Measurements from ENCODE around the gene B4GALT6. TPM values are rescaled to one million over a fixed set of nuclear protein-coding genes. Genes with fewer than 3 reads are reported as not detected.

B4GALT6 gene
- total RNA-seq, 1 donor from 2014 or later: 0.32 TPM

DNA sequence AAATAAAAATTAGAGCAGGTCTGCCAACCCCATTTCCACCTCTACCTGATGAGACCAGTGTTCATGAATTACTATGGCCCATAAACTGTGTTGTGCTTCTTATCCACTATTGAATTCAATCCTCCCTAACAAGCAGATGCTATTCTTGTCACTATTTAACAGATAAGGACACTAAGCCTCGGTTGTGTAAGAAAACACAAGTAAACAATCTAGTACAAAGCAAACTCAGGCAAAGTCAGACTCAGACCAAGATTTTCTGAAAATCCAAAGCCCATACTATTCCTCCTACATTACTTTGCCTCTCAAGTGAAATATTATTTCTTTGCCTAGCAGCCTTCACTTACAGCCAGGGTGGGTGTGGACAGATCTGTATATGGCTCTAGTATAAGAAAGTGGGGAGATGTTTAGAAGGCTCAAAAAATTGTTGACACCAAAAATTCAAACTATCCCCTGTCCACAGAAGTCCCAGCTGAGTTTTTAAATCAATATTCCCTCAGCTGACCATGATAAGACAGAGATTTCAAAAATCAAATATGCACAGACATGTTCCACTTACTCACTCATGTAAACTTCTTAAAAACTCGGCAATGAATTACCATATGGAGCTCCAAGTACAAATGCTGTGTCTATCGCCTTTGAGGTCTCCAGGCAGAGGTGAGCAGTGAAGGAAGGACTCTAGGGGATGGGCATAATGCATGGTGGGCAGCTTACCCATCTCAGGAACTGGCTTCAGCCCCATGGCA lies 108.7 kb downstream of the B4GALT6 start:
- Histone ChIP-seq H3K27me3 (no peaks in the 10 kb centered on the region), H3K4me1 (no peaks in the 10 kb centered on the region), H3K9me3 (no peaks in the 10 kb centered on the region), H3K36me3 (no peaks in the 10 kb centered on the region), H3K27ac (no peak overlapping the region), H3K4me3 (no peak overlapping the region)
- TF ChIP-seq, protein P1, sequence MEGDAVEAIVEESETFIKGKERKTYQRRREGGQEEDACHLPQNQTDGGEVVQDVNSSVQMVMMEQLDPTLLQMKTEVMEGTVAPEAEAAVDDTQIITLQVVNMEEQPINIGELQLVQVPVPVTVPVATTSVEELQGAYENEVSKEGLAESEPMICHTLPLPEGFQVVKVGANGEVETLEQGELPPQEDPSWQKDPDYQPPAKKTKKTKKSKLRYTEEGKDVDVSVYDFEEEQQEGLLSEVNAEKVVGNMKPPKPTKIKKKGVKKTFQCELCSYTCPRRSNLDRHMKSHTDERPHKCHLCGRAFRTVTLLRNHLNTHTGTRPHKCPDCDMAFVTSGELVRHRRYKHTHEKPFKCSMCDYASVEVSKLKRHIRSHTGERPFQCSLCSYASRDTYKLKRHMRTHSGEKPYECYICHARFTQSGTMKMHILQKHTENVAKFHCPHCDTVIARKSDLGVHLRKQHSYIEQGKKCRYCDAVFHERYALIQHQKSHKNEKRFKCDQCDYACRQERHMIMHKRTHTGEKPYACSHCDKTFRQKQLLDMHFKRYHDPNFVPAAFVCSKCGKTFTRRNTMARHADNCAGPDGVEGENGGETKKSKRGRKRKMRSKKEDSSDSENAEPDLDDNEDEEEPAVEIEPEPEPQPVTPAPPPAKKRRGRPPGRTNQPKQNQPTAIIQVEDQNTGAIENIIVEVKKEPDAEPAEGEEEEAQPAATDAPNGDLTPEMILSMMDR (IDR thresholded peaks at IDR 0.05): no peak
- intact Hi-C loops (cut with DNase I): no loop called here
- DNase-seq (ENCODE audit: low spot score in 2 of 2): no peak

DNA sequence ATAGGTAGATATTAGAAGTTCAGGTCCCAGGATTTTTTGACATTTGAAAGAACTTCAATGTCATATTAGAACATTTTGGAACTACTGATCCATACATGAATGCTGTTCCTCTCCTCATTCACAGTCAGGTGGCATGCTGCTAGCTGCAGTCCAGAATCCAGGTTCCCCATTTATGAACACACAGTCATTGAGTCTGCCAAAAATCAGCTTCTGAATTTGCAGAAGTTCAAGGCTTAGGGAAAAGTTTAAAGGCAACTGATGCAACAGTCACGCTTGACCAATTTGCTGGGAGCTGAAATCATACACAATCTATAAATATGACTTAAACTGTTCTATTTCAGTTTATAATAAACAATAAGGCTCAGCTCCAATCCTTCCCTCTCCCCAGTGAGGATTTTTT lies 110.0 kb downstream of the B4GALT6 start:
- Histone ChIP-seq H3K36me3 (no peaks in the 10 kb centered on the region), H3K27ac (no peak overlapping the region), H3K9me3 (no peaks in the 10 kb centered on the region), H3K4me1 (no peaks in the 10 kb centered on the region), H3K4me3 (no peak overlapping the region), H3K27me3 (no peaks in the 10 kb centered on the region)
- intact Hi-C loops (cut with DNase I): no loop called here
- DNase-seq (ENCODE audit: low spot score in 2 of 2): no peak
- TF ChIP-seq, protein P1 (IDR thresholded peaks at IDR 0.05): no peak

Other genes starting within 250 kb of the B4GALT6 start
- gene DSG3, start 236.8 kb downstream of the B4GALT6 start, total RNA-seq: not detected
- gene DSG2, start 186.4 kb downstream of the B4GALT6 start, total RNA-seq: 10.5 TPM
- 5.2 TPM for gene TTR, start 92.7 kb downstream of the B4GALT6 start, total RNA-seq
- not detected for gene SLC25A52, start 76.3 kb upstream of the B4GALT6 start, total RNA-seq

Data from ascending aorta (tissue), 2 donors.